HG03521 (cell line): ENCODE measurements around the gene ABCA2.
A peak's percentile ranks its signal among the peaks of the same experiment; 100 is the strongest.

Experiments used
- ATAC-seq: cut with Tn5 transposase; IDR thresholded peaks from one replicate; pipeline ENCODE4 v1.9.1; 2021; ENCODE audit warnings: mild to moderate bottlenecking, moderate library complexity; ENCODE audit not compliant: unreplicated experiment

ABCA2 gene

DNA sequence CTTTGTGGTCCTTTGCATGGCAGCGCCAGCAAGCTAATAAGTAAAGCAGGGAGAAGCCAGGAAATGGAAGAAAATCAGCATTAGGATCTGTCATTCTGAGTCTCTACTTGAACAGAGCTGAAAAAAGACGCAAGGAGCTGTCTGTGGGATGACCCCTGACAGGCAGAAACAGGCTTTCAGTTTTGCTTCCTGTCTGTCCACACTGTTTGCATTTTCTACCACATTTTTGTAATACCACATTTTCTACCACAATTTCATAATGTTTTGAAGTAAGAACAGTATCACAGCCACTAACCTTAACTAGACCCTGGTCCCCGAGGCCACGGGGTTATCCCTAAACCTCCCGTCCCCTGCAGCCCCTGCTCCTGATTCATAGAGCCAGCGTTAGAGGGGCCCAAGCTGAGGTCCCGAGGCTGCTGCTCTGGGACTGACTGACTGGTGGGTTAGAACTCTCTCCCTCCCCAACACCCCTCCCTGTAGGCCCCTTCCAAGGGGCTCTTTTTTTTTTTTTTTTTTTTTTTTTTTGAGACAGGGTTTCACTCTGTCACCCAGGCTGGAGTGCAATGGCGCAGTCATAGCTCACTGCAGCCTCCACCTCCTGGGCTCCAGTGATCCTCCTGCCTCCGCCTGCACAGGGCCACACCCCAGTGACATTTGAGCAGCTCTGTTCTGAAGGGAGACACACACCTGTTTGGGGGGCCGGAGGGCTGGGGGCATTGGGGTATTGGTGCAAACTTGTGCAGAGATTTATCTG is 27.7 kb downstream of the ABCA2 start:
- ATAC-seq, result peak; percentile 63

DNA sequence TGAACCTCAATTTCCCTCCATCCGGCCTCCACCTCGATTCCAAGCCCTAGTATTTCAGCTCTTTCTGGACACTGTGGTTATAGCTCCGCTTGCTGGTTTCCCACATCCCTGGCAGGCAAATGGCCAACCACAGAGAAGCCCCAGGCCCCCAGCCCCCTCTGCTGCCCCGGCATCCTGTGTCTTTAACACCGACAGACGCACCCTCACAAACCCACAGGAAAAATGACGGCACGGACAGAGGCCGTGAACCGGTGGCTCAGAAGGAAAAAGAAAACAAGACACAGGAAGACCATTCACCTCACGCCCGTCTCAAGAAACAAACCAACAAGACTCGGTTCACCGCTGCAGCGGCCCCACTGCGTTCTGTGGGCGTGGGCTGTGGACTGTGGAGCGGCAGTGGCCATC is 30.2 kb downstream of the ABCA2 start:
- ATAC-seq, result no peak

DNA sequence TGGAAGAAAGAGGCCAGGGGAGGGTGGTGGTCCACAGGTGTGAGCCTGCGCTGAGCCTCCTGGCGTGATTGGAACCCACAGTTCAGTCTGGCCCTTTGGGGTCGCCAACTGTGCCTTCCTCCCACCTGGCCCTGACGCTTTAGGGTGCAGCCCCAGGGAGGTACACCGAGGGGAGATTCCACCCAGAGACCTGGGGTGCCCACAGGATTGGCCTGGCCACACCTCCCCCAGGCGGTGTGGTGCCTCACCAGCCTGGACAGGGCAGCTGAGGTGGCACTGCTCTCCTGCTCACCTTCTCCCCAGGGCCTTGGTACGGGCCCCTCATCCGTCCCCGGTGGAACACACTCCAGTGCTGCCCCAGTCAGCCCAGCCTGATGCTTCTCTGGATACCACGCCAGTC is 30.7 kb downstream of the ABCA2 start:
- no peak for ATAC-seq

DNA sequence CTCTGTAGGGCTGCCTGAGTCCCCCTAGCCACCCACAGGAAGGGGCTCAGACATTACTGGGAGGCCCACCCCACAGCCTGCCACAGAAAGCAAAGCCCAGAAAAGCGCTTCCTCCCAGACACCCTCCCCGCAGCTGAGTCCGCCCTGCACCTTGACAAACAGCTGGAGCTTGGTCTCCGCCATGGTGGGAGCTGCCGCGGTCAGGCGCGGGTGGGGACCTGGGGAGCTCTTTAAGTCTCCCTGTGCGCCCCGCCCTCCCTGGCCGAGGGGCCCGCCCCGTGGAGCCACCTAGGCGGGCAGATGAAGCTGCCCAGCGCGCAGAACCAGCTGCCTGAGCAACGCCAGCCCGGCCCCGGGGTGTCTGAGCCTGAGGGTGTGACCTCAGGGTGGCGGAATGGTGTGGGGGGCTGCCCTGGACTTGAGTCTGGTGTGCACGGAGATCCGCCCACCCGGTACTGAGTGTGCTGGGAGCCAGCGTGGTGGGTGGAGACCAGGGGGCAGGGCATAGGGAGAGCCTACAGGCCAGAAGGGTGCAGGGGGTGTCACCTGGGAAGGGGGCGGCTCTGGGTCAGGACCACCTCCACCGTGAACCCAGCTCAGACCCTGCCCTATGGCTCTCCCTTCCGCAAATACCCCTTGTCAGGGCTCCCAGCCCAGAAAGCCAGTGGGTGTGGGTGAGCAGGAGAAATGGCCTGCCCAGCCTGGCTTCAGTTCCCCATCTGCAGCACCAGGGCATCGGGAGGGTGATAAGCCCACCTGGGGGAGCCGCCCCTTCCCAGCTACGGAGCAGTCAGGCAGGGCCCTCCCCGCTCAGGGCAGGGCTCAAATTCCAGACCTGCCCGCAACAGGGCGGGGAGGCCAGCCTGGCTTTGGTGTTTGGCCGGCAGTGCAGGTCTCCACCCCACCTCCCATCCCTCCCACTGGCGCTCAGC is 31.4 kb downstream of the ABCA2 start, which contains the start of gene CLIC3:
TSS of gene CLIC3 (minus strand) at position 208 of the 932 bp plus-strand sequence. CDS start at position 183, 25 bp downstream.
- no peak for ATAC-seq

DNA sequence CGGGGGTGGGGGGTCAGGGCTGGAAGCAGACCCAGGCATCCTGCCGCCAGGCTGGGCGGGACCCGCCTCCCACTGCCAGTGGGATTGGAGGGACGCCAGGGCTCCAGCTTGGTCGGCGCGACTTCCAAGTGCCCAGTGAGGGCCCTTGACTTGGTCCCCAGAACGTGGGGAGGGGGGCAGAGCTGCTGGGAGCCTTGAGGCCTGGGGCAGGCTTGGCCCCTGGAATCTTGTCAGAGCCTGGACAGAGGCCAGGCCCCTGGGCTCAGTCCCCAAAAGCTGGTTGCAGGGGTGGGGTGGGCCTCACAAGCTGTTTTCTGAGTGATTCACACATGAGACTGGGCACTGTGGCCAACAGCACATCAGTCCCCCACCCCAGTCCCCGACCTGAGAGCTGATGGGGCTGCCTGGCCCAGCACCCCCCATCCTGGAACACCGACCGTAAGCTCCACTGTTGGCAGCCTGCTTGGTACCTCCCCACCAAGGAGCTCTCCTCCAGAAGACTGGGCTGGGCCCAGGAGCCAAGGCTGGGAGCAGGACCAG is 32.2 kb downstream of the ABCA2 start:
- ATAC-seq, result no peak

DNA sequence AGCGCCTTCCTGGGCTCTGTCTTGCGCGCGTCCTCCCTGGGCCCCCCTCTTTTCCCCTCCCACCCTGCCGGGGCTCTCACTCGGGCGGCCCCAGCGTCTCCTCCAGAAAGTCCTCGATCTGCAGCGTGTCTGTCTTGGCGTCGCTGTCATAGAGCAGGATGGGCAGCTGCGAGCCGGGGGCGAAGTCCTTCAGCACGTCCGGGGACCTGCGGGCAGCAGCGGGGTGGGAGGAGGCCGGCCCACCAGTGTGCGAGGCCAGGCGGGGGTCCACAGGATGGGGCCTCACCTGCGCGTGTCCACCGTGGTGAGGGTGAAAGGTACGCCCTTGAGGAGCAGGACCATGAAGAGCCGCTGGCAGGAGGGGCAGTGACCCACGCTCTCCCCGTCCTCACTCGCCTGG is 32.7 kb downstream of the ABCA2 start:
- no peak for ATAC-seq

DNA sequence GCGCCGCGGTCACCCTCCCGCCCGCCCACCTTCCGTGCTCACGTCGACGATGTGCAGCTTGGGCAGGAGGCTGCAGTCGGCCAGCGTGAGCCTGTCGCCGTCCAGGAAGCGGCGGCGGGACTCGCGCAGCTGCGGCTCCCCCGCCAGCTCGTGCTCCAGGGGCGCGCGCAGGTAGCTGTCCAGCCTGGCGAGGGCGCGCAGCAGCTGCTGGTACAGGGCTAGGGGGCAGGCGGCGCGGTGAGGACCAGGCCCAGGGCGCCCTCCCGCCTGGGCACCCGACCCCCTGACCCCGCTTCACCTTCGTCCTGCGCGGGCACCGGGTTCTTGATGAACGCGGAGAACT is 33.2 kb downstream of the ABCA2 start:
- no peak for ATAC-seq

DNA sequence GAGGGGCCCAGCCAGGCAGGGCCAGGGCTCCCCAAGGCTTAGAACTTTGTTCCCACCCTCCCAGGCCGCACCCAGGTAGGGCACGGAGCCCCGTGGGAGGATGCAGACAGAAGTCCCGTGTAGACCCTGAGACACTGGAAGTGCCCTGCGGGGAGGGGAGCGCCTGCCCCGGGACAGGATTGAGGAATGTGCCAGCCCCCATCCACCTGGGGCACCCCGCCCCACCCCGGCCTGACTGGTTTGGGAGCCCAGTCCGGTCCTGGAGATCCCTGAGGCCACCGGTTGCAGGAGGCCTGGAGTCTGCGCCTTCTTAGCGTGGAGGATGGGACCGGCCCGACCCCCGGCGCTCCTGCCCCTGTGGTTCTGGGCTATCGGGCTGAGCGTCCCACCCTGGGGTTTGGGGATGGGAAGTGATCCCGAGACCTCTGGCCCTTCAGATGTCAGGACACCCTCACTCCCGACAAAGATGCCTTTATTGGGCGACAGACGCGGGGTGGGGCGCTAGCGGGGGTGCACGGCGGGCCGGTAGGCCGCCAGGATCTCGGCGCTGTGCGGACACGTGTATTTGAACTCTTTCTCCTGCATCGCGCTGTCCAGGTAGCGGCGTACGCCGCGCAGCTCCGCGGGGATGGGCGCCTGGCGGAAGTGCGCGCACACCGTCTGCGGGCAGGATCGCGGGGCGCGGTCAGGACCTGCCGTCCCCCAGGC is 33.7 kb downstream of the ABCA2 start:
- no peak for ATAC-seq

DNA sequence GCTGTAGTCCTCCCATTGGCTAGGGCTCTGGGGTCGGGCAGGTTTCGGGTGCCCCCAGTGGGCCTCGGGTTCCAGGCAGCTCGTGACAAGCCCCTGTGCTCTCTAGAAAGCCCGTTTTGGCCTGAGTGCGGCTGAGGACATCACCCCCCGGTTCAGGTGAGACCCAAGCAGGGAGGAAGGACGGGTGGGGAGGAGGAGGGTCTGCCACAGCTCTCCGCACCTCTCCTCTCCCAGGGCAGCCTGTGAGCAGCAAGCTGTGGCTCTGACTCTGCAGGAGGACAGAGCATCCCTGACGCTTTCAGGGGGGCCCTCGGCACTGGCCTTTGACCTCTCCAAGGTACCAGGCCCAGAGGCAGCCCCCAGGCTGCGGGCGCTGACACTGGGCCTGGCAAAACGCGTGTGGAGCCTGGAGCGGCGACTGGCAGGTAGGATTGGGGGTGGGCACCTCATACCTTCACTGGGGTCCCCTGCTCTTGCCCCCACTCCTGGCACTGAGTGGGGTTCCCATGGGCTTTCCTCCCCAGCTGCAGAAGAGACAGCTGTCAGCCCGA is 35.1 kb downstream of the ABCA2 start:
- ATAC-seq, result no peak

DNA sequence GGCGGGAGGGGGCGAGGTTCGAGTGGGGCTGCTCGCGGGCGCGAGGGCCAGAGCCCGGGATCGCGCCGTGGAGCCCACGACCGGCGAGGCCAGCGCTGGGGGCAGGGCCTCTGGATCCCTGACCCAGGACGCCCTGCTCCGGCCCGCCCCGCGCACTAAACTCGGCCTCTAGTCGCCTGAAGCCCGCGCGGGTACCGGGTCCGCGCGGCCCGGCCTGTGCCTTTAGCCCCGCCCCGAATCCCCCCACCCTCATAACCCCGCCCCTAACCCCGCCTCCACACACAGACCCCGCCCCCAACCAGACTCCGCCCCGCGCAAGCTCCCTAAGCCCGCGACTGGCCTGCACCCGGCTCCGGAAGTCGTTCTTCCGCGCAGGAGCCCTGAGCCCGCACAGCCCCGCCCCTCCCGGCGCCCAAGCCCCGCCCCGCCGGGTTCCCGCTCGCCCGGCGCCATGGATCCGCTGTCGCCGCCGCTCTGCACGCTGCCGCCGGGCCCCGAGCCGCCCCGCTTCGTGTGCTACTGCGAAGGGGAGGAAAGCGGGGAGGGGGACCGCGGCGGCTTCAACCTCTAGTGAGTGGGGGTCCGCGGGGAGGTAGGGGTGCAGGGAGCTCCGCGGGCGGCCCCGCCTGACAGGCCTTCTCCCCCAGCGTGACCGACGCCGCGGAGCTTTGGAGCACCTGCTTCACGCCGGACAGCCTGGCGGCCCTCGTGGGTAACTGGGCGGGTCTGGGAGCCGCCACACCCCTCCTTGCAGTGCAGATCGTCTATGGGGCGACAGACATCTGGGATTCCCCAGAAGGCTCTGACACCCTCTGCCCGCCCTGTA is 35.8 kb downstream of the ABCA2 start, which contains the start of gene PAXX:
TSS of gene PAXX (plus strand) at position 430 of the 826 bp plus-strand sequence. CDS start at position 452, 22 bp downstream.
- peak; percentile 80 for ATAC-seq

DNA sequence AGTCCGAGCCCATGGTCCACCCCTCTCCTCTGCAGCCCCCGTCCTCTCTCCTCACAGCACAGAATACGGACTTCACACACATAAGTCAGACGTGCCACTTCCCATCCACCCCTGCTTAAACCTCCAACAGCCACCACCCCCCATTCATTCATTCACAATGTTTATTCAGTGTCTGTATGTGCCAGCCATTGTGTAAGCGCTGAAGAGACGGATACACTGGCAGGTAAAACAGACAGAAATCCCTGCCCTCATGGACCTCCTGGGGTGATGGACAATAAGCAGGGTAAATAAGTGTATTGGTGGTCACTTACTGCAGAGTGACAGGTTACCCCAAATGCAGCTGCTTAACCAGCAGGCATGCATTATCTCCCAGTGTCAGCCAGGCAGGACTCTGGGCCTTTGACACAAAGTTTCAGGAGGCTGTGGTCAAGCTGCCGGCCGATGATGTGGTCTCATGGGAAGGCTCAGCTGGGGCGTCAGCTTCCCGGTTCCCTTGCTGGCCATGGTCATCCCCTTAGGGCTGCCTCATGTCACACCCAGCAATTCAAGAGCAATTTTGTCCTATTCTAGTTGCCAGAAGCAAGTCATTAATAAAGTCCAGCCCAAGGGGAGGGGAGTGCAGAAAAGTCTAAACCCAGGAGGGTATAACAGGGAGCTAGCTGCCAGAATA is 37.7 kb downstream of the ABCA2 start:
- no peak for ATAC-seq

DNA sequence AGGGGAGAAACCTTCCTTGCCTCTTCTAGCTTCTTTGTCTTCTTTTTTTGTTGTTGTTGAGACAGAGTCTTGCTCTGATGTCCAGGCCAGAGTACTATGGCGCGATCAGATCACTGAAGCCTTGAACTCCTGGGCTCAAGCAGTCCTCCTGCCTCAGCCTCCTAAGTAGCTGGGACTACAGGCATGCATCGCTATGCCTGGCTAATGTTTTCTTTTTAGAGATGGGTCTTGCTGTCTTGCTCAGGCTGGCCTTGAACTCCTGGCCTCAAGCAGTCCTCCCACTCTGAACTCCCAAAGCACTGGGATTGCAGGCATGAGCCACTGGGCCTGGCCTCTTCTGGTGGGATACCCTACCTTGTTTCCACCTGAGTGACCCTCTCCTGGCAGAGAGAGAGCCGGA is 39.2 kb downstream of the ABCA2 start:
- ATAC-seq, result no peak

DNA sequence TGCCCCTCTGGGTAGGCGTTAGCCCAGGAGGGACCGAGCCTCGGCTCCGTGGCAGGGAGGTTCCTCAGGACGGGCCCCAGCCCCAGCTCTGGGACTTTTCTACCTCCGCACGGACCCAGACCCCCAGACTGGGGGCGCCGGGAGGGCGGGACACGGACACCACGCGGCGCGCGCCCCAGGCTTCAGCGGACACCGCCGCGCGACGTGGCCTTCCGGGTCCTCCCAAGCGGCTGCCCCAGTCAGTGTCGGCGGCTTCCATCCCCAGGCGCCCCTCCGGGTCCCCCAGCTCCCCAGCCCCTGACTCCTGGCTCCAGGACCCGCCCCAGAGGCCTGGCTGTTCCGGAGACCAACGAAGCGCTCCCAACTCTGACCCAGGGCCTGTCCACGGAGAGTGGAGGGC is 42.2 kb downstream of the ABCA2 start:
- no peak for ATAC-seq

DNA sequence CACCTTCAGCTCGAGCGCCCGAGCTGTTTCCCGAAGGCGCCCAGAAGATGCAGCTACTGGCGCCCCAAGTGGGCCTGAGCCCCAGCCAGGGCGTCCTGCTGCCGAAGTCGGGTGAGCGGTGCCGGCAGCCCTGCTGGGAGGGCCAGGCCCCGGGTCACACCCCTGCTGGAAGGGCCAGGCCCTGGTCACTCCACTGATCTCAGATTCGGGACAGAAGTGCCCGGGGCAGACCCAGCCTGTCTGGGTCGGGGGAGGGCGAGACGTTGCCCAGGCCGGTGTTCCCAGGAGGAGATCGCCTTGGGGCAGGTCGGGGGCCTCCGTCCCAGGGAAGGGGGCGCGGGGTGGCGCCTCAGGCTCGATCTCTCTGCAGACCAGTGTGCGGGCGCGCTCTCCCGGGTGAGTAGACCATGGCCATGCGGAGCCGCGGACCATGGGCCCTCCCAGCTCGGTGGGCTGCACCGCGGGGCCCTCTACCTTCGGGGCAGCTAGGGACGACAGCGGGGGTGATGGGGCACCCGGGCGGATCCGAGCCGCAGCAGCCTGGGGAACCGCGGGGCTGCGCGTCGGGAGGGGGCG is 42.9 kb downstream of the ABCA2 start:
- ATAC-seq, result no peak

DNA sequence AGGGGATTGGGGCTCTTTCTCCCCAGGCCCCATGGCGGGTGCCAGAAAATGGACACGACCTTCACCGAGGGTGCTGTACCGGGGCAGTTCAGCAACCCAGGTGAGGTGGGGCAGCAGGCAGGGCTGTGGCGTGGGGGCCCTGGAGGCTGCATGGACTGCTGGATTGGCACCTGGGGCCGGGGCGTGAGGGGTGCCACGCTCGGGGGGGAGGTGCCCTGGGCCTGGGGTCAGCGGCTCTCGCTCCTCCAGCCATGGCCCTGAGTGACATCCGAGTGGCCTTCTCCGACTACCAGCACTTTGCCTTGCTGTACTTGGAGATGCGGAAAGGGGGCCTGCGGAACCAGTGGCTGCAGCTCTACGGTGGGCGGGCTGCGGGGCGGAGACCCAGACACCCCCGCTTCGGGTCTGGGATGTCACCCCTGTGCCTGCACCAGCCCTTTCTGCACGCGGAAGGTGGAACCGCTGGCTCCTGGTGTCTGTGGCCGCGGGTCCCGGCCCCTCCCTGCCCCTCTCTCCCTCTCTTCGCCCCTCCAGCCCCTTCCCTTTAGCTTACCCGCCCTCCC is 43.5 kb downstream of the ABCA2 start:
- ATAC-seq, result no peak

DNA sequence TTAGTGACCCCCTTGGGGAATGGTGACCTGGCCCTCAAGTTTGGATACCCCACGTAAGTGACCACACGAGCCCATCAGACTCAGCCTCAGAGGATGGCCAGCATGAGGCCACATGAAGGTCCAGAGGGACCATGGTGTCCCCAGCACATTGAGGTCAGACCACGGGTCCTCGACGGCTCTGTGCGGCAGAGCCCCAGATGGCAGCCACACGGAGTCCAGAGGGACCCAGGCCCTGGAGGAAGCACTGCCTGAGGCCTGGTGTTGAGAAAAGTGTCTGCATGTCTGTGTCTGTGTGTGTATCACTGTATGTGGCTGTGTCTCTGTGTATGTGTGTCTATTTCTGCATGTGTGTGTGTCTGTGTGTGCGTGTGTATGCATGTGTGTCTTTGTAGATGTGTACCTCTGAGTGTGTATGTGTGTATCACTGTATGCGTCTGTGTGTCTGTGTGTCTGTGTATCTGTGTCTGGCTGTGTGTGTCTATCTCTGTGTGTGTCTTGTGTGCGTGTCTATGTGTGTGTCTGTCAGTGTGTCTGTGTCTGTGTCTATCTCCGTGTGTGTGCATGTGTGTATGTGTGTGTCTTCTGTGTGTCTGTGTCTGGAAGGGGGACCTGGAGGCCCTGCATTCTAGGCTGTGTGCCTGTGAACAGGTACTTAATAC is 44.3 kb downstream of the ABCA2 start:
- ATAC-seq, result no peak

DNA sequence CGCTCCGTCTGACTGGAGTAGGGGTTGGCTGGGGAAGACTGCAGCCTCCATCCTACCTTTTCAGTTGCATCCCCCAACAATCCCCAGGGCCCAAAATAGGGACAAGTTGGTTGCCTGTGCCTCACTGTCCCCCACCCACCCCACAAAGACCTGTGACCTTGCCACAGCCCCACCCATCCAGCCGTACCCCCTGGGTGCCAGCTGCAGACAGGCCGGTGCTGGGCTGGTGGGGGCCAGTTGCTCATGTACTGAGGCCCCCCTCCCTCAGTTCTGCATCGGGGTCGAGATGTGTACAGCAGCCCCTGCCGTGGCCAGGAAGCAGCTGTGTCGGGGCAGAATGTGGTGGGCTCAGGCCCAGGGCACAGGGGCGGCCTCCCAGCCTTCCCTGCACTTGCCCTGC is 44.9 kb downstream of the ABCA2 start:
- no peak for ATAC-seq
